Spleen (tissue), 11 donors: ENCODE data around the gene MGARP. TPM values are rescaled to one million over a fixed set of nuclear protein-coding genes. Genes with fewer than 3 reads are reported as not detected.

ENCODE experiments used
- DNase-seq: peaks from one replicate; pipeline ENCODE4 v3.0.0-alpha.2; 2020
- H3K27ac ChIP-seq, 8 donors: fragments of 200-600 bp; sonication (generic) in 7 of 8; 1 replicate in 4 of 8; 2 replicates in 4 of 8; pipeline versions ENCODE4 v1.5.0 to v1.8.0; 2016 to 2021; ENCODE audit warnings: inconsistent platforms in 4 of 8, mild to moderate bottlenecking in 4 of 8, moderate library complexity in 1 of 8
- H3K27me3 ChIP-seq, 7 donors: fragments of 200-600 bp; sonication (generic) in 6 of 7; replicated peaks in 1 of 7; 1 replicate in 4 of 7; 2 replicates in 3 of 7; pipeline versions ENCODE4 v1.5.0 to v1.8.0; 2016 to 2021; ENCODE audit warnings: inconsistent platforms in 3 of 7, mild to moderate bottlenecking in 1 of 7
- H3K36me3 ChIP-seq, 6 donors: fragments of 200-600 bp; sonication (generic) in 5 of 6; 1 replicate in 4 of 6; 2 replicates in 2 of 6; pipeline versions ENCODE4 v1.5.0 to v1.8.0; 2016 to 2021; ENCODE audit warnings: inconsistent platforms in 2 of 6
- H3K4me1 ChIP-seq, 6 donors: fragments of 200-600 bp; sonication (generic) in 5 of 6; 1 replicate in 3 of 6; 2 replicates in 3 of 6; pipeline versions ENCODE4 v1.5.0 to v1.8.0; 2016 to 2021; ENCODE audit warnings: inconsistent platforms in 3 of 6
- H3K4me3 ChIP-seq, 8 donors: fragments of 200-600 bp; sonication (generic) in 7 of 8; 1 replicate in 4 of 8; 2 replicates in 4 of 8; pipeline versions ENCODE4 v1.5.0 to v1.8.0; 2016 to 2021; ENCODE audit warnings: inconsistent platforms in 4 of 8, mild to moderate bottlenecking in 4 of 8, moderate library complexity in 2 of 8
- H3K9me3 ChIP-seq, 8 donors: fragments of 200-600 bp; sonication (generic) in 7 of 8; 1 replicate in 4 of 8; 2 replicates in 4 of 8; pipeline versions ENCODE4 v1.5.0 to v1.8.0; 2016 to 2021; ENCODE audit warnings: inconsistent platforms in 4 of 8
- POLR2A ChIP-seq, 3 donors: fragments of 450-650 bp; IDR thresholded peaks; one replicate each; pipeline ENCODE4 v1.5.1; 2017; ENCODE audit warnings: antibody characterized with exemption in 3 of 3, mild to moderate bottlenecking in 1 of 3
- POLR2AphosphoS5 ChIP-seq, 3 donors: sonication (generic); formaldehyde crosslinking; IDR thresholded peaks; one replicate each; pipeline ENCODE4 v1.5.1; 2017; ENCODE audit warnings: antibody characterized with exemption in 3 of 3
- WGBS, 5 donors: extraction: QIAGEN DNeasy Blood & Tissue Kit in 3 of 5; methylation state at CpG; one replicate each; pipeline versions ENCODE4 v1.1.5 to v1.1.7; 2013 to 2018; 5-methylcytosine and 5-hydroxymethylcytosine counted together
- intact Hi-C: fragments of 100-400 bp; cut with DNase I; formaldehyde crosslinking; loops from one replicate; pipeline ENCODE4 v1.15.0; 2023; ENCODE audit warnings: low total_unique reads
- polyA plus RNA-seq, 3 donors: library from polyadenylated mRNA; stranded (reverse); fragments of 200-250 nt; gene quantifications; one replicate each; pipeline ENCODE4 v1.2.1, GENCODE V29; 2013
- total RNA-seq, 7 donors: library from RNA; depleted of rRNA in 3 of 7; stranded (reverse); fragments of >200 nt in 3 of 7; fragmentation: NEBNext Ultra II Directional in 4 of 7; extraction: Animal tissue kit (Norgen Biotek cat#: 25700) in 4 of 7; gene quantifications; one replicate each; pipeline versions ENCODE4 v1.1.0 to v1.2.1, GENCODE V29; 2016 to 2021
- TF ChIP-seq, protein P1 (sequence below), 11 experiments: fragments of 200-600 bp in 7 of 11; fragments of 450-650 bp in 4 of 11; sonication (generic) in 4 of 11; IDR thresholded peaks in 8 of 11; conservative IDR thresholded peaks in 3 of 11; 1 replicate in 7 of 11; 2 replicates in 4 of 11; pipeline versions ENCODE4 v1.4.0 to v1.8.0; 2016 to 2021; ENCODE audit warnings: antibody characterized with exemption in 11 of 11, inconsistent platforms in 4 of 11, mild to moderate bottlenecking in 1 of 11
- donor health status: healthy with polysubstance abuse.
- donor health status: DM: no; HTN: no; CAD: no; lungs with moderate emphysema.
- donor health status: DM: no; HTN: no; CAD: no.
- donor health status: Bipolar disorder and iron deficiency.
- donor health status: healthy.
- donor health status: DM: no; HTN: no; CAD: no.
- donor health status: DM: yes; HTN: yes; CAD: no.

The MGARP gene
- total and polyA plus RNA-seq, 10 donors: 0.20 to 1.7 (median 0.50) TPM; not detected in 1

DNA sequence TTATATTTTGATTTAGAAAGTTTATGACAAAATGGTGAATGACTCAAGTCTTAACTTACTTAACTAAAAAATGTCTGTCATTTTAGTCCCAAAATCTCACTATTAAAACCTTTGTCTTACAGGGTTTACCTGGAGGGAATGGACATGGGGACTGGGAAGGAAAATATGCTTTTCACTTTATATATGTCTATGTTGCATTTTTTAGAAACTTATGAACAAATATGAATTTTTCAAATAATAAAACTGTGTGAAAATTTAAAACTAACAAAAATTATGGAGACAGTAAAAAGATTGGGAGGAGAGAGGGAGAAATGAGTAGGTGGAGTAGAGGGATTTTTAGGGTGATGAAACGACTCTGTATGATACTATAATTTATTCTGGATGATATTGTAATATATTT, 6.2 kb downstream of the MGARP start:
- intact Hi-C loops: no loop called here
- H3K9me3 ChIP-seq: no peaks in the 10 kb centered on the region
- no peak overlapping the region for H3K27ac ChIP-seq
- H3K27me3 ChIP-seq: peaks cover 0 to 43% (median 15%) of the 10 kb centered on the region in 7 donors
- H3K4me1 ChIP-seq: peaks cover 0 to 8% (median 4%) of the 10 kb centered on the region in 6 donors
- no peak overlapping the region for H3K4me3 ChIP-seq
- no peaks in the 10 kb centered on the region for H3K36me3 ChIP-seq
- TF ChIP-seq, protein P1, sequence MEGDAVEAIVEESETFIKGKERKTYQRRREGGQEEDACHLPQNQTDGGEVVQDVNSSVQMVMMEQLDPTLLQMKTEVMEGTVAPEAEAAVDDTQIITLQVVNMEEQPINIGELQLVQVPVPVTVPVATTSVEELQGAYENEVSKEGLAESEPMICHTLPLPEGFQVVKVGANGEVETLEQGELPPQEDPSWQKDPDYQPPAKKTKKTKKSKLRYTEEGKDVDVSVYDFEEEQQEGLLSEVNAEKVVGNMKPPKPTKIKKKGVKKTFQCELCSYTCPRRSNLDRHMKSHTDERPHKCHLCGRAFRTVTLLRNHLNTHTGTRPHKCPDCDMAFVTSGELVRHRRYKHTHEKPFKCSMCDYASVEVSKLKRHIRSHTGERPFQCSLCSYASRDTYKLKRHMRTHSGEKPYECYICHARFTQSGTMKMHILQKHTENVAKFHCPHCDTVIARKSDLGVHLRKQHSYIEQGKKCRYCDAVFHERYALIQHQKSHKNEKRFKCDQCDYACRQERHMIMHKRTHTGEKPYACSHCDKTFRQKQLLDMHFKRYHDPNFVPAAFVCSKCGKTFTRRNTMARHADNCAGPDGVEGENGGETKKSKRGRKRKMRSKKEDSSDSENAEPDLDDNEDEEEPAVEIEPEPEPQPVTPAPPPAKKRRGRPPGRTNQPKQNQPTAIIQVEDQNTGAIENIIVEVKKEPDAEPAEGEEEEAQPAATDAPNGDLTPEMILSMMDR (IDR thresholded peaks at IDR 0.05 in 8 of 11, conservative IDR thresholded peaks at IDR 0.05 in 3 of 11): no peak
- TF ChIP-seq POLR2A (IDR thresholded peaks at IDR 0.05): no peak
- 83 to 92% (median 86%) methylated on average over 1 of the region's 1 CpG for WGBS, 5 donors
- no peak for DNase-seq

DNA sequence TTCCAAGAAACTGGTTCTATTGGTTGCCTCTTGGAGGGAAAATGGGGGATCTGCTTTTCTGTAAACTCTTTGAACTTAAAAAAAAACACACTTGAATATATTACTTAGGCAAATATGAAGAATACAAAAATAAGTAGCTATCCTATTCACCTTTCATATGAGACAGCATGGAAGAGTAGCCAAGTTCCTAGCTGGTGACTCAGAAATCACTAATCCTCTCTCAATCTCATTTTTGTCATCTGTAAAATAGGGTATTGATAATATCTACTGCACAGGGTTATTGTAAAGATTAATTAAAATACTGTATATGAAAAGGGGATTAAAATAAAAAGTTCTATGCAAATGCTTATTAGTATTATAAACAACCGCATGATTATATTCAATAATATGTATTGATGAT, 12.7 kb downstream of the MGARP start:
- Histone ChIP-seq H3K4me1 (peaks cover 9 to 19% (median 16%) of the 10 kb centered on the region in 6 donors), H3K9me3 (no peaks in the 10 kb centered on the region), H3K4me3 (peak overlapping the region in 1 of 8 donors; percentile 62), H3K27me3 (no peaks in the 10 kb centered on the region), H3K27ac (peak overlapping the region in 5 of 8 donors; percentile 27 to 84 (median 63)), H3K36me3 (no peaks in the 10 kb centered on the region)
- no peak for DNase-seq
- WGBS, 5 donors: 93 to 100% (median 97%) methylated on average over 1 of the region's 1 CpG
- intact Hi-C loops: no loop called here
- TF ChIP-seq POLR2A (IDR thresholded peaks at IDR 0.05) (no peak), POLR2AphosphoS5 (IDR thresholded peaks at IDR 0.05) (no peak)
- TF ChIP-seq, protein P1 (IDR thresholded peaks at IDR 0.05 in 8 of 11, conservative IDR thresholded peaks at IDR 0.05 in 3 of 11): no peak

DNA sequence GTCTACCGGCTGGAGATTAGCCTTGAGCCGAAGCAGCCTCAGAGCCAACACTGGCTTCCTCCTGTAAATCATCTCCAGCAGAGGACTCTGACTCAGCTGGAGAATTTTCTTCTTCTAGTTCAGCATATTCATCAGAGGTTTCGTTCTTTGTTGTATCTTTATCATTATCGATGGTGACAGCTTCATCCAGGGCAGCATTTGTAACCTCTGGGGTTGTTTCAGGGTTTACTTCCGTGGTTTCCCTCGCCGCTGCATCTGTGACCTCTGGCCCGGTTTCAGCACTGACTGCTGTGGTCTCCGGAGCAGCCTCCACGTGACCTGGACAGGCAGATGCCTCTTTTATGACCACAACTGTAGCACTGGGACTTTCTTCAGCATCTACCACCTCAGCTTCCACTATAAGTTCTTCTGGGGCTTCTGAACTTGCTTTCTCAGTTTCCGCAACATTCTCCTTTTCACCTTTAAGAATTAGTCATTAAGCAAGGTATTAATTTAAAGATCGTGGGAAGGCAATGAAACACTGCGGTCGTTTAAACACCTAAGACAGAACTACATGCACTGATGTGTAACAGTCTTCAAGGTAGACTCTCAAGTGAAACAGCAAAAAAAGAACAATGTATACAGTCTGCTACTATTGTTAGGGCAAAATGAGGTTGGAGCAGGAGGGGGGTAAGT, 13.3 kb downstream of the MGARP start:
- no peaks in the 10 kb centered on the region for H3K36me3 ChIP-seq
- H3K9me3 ChIP-seq: no peaks in the 10 kb centered on the region
- intact Hi-C loops: no loop called here
- H3K27ac ChIP-seq: peak overlapping the region; percentile 24 to 84 (median 59)
- peaks cover 9 to 19% (median 16%) of the 10 kb centered on the region in 6 donors for H3K4me1 ChIP-seq
- H3K4me3 ChIP-seq: peak overlapping the region in 7 of 8 donors; percentile 8 to 62 (median 26)
- TF ChIP-seq, protein P1 (IDR thresholded peaks at IDR 0.05 in 8 of 11, conservative IDR thresholded peaks at IDR 0.05 in 3 of 11): no peak
- TF ChIP-seq POLR2A (IDR thresholded peaks at IDR 0.05) (no peak), POLR2AphosphoS5 (IDR thresholded peaks at IDR 0.05) (peak in 2 of 3 donors; percentile 67 to 70)
- WGBS, 5 donors: 12 to 17% (median 13%) methylated on average over 14 of the region's 14 CpGs
- DNase-seq: peak; percentile 91
- no peaks in the 10 kb centered on the region for H3K27me3 ChIP-seq

DNA sequence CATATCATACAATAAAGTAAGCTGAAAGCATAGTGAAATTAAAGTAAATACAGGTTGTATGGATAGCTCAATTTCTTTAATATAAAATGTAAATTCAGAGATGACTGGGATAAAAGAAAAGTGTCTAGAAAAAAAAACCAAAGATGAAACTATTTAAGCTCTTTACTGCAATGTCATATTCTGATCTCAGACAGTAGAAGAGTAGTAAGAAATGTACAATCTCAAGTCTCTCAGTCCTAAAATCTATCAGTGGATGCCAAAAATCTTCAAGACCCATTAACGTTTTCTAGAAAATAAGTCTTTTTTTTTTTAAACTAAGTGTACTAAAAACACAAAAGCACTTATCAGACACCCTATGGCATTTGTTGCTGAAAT, 13.8 kb downstream of the MGARP start:
- intact Hi-C loops: no loop called here
- TF ChIP-seq POLR2A (IDR thresholded peaks at IDR 0.05) (no peak), POLR2AphosphoS5 (IDR thresholded peaks at IDR 0.05) (no peak)
- TF ChIP-seq, protein P1 (IDR thresholded peaks at IDR 0.05 in 8 of 11, conservative IDR thresholded peaks at IDR 0.05 in 3 of 11): no peak
- Histone ChIP-seq H3K27ac (peak overlapping the region; percentile 24 to 84 (median 59)), H3K36me3 (no peaks in the 10 kb centered on the region), H3K4me3 (peak overlapping the region in 7 of 8 donors; percentile 8 to 62 (median 26)), H3K27me3 (no peaks in the 10 kb centered on the region), H3K4me1 (peaks cover 9 to 19% (median 16%) of the 10 kb centered on the region in 6 donors), H3K9me3 (no peaks in the 10 kb centered on the region)
- WGBS, 5 donors: 0 to 5% (median 0%) methylated on average over 1 of the region's 1 CpG
- DNase-seq: no peak
